Common myeloid progenitor, CD34-positive (primary cell): ENCODE measurements around the gene CYB561A3.

ENCODE experiments used
- CTCF ChIA-PET: fragments of 350-600 bp; sonication (Branson Sonifier 250); formaldehyde crosslinking; loops from one replicate; lab custom pipeline; 2021; ENCODE audit warnings: antibody characterized with exemption; lab: Charles Lee
- POLR2A ChIA-PET: fragments of 350-600 bp; sonication (Branson Sonifier 250); formaldehyde crosslinking; loops from one replicate; lab custom pipeline; 2021; ENCODE audit warnings: antibody characterized with exemption; lab: Charles Lee
- DNase-seq, 3 donors: peaks; one replicate each; pipeline versions ENCODE4 v3.0.0 to v3.0.0-alpha.2; 2013
- H3K27ac ChIP-seq, 2 experiments: 1 replicate in 1 of 2; 2 replicates in 1 of 2; pipeline ENCODE4 v1.7.0; 2013; ENCODE audit warnings: inconsistent platforms in 2 of 2, low read length in 2 of 2, mild to moderate bottlenecking in 2 of 2, low read depth in 1 of 2, moderate library complexity in 1 of 2; ENCODE audit not compliant: severe bottlenecking in 2 of 2, insufficient read depth in 1 of 2, poor library complexity in 1 of 2
- H3K27me3 ChIP-seq, 5 experiments: replicated peaks in 2 of 5; 1 replicate in 3 of 5; 2 replicates in 2 of 5; pipeline versions ENCODE4 v1.6.1 to v1.7.0; 2013; ENCODE audit warnings: low read length in 4 of 5, mild to moderate bottlenecking in 2 of 5, moderate library complexity in 2 of 5, inconsistent platforms in 1 of 5; ENCODE audit not compliant: insufficient read depth in 5 of 5, control insufficient read depth in 4 of 5
- H3K36me3 ChIP-seq, 4 experiments: 1 replicate in 2 of 4; 2 replicates in 2 of 4; pipeline versions ENCODE4 v1.6.1 to v1.7.0; 2013; ENCODE audit warnings: low read length in 3 of 4, control low read depth in 1 of 4, mild to moderate bottlenecking in 1 of 4; ENCODE audit not compliant: control insufficient read depth in 4 of 4, insufficient read depth in 4 of 4
- H3K4me1 ChIP-seq, 4 experiments: 1 replicate in 3 of 4; 2 replicates in 1 of 4; pipeline versions ENCODE4 v1.6.1 to v1.7.1; 2013; ENCODE audit warnings: low read length in 3 of 4, mild to moderate bottlenecking in 3 of 4, control low read depth in 1 of 4, inconsistent platforms in 1 of 4, moderate library complexity in 1 of 4; ENCODE audit not compliant: control insufficient read depth in 4 of 4, insufficient read depth in 4 of 4; ENCODE audit errors: control extremely low read depth in 1 of 4
- H3K4me3 ChIP-seq, 7 experiments: 1 replicate in 4 of 7; 2 replicates in 3 of 7; pipeline versions ENCODE4 v1.5.1 to v1.7.0; 2013; ENCODE audit warnings: mild to moderate bottlenecking in 7 of 7, low read length in 6 of 7, moderate library complexity in 6 of 7, inconsistent platforms in 2 of 7, low read depth in 2 of 7, control low read depth in 1 of 7; ENCODE audit not compliant: insufficient read depth in 4 of 7, control insufficient read depth in 1 of 7; ENCODE audit errors: extremely low read depth in 1 of 7
- H3K9me3 ChIP-seq, 5 experiments: 1 replicate in 4 of 5; 2 replicates in 1 of 5; pipeline versions ENCODE4 v1.6.1 to v1.7.1; 2013; ENCODE audit warnings: low read length in 4 of 5, mild to moderate bottlenecking in 2 of 5, inconsistent platforms in 1 of 5, low read depth in 1 of 5, moderate library complexity in 1 of 5; ENCODE audit not compliant: control insufficient read depth in 4 of 5, insufficient read depth in 2 of 5; ENCODE audit errors: control extremely low read depth in 1 of 5
- WGBS: methylation state at CpG from one replicate; pipeline ENCODE4 v1.1.5; 2013; ENCODE audit not compliant: insufficient coverage; 5-methylcytosine and 5-hydroxymethylcytosine counted together

The CYB561A3 gene

GRCh38 chr11:61334434-61335354 is 27.0 kb downstream of the CYB561A3 start:
- ChIA-PET CTCF (interaction anchor here (1.0 to 10.5 kb wide), 7 partner anchors 24 to 104 kb away, joined by 3 to 341 read pairs (median 10); partner anchors contain the start of genes CYB561A3, TMEM138, TMEM216 and VWCE), POLR2A (no interaction called here)
- 96% methylated on average over 13 of the region's 16 CpGs for WGBS
- Histone ChIP-seq H3K4me1 (peaks cover 4 to 50% (median 31%) of the 10 kb centered on the region in 4 experiments), H3K27ac (peak overlapping the region in 1 of 2 experiments; percentile 39), H3K4me3 (no peak overlapping the region), H3K9me3 (no peaks in the 10 kb centered on the region), H3K27me3 (no peaks in the 10 kb centered on the region), H3K36me3 (peaks cover 0 to 20% (median 16%) of the 10 kb centered on the region in 4 experiments)
- DNase-seq, result no peak

- CTCF ChIA-PET, result interaction anchor here (1.0 to 10.5 kb wide), 6 partner anchors 25 to 68 kb away, joined by 4 to 341 read pairs (median 16); partner anchors contain the start of genes CYB561A3, TMEM138, TMEM216 and VWCE
- Histone ChIP-seq H3K27me3 (no peaks in the 10 kb centered on the region), H3K9me3 (no peaks in the 10 kb centered on the region), H3K4me3 (peak overlapping the region; percentile 69 to 94 (median 85)), H3K27ac (peak overlapping the region; percentile 93 to 97), H3K36me3 (peaks cover 7 to 26% (median 16%) of the 10 kb centered on the region in 4 experiments), H3K4me1 (peaks cover 4 to 50% (median 31%) of the 10 kb centered on the region in 4 experiments)
- DNase-seq, result peak; percentile 32 to 77 (median 66)
- 27% methylated on average over 10 of the region's 19 CpGs for WGBS
- POLR2A ChIA-PET, result interaction anchor here (1.0 kb wide), 1 partner anchor 48 kb away, joined by 4 read pairs; no protein-coding TSS in a partner anchor
Observed at GRCh38 chr11:61333550-61334433, 27.9 kb downstream of the CYB561A3 start.

DNA sequence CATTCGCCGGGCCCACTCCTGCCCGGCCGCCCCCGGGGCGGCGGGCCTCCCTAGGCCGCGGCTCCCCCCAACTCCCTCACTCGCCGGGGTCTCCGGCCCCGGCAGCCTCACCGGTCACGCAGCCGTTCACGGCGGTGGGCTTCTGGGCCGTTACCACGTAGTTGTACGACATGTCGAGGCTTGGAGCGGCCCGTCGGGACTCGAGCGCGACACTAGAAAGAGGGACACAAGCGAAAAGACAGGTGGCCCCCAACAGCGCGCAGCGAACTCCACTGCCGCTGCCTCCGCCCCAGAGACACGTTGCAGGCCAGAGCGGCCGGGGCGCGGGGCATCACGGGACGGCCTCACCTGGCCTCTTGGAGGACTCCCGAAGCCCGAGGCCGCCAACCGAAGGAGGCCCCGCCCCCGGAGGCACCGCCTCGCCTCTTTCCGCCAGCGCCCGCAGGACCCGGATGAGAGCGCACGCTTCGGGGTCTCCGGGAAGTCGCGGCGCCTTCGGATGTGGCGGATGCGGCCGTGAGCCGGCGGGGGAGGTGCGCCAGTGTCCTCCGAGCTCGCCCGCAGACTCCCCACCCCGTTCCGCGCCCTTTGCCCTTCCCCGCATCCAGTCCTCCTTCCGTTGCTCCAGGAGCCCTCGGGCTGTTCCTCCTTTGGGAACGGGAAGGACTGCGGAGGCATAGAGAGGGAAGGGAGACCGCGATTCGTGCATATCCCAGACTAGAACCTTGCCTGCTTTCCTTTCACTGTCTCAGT is 28.7 kb downstream of the CYB561A3 start, which contains the start of the genes DDB1 and TKFC:
DDB1 (minus strand) TSS at position 309 of the 753 bp plus-strand sequence; CDS start at position 172, 137 bp downstream.
TKFC (plus strand) TSS at position 432 of the 753 bp plus-strand sequence. CDS start 1,501 bp downstream, outside the sequence.
- under 1% methylated on average over 68 of the region's 81 CpGs for WGBS
- CTCF ChIA-PET, result interaction anchor here (1.0 to 10.5 kb wide), 5 partner anchors 26 to 69 kb away, joined by 4 to 341 read pairs (median 21); partner anchors contain the start of genes CYB561A3, TMEM138 and TMEM216
- POLR2A ChIA-PET, result interaction anchor here (1.0 kb wide), 1 partner anchor 49 kb away, joined by 4 read pairs; no protein-coding TSS in a partner anchor

DNA sequence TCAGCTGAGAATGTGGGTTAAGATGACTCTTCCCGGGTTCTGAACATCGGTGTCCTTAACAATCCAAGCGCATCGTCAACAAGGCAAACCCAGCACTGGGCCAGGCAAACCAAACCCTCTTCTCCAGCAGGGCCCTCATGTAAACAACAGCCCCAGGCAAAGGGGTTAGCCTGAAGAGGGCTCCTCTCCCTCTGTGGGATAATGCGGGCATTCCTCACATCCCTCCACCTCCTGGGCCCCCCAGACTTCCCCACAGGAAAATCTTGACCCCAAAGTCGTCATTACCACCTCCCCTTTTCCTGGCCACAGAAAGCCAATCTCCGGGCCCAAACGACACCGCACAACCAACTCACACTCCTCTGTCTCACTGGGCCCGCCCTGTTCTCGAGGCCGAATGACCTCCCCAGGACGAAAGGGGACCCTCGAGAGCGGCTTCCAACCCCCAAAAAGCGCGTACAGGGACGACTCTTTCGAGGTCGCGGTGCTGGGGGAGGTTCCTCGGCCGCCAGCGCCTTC is 29.3 kb downstream of the CYB561A3 start:
- peaks cover 4 to 50% (median 31%) of the 10 kb centered on the region in 4 experiments for H3K4me1 ChIP-seq
- WGBS, result 2% methylated on average over 19 of the region's 24 CpGs
- POLR2A ChIA-PET, result no interaction called here
- peak overlapping the region; percentile 75 to 94 (median 85) for H3K4me3 ChIP-seq
- CTCF ChIA-PET, result interaction anchor here (3.5 kb wide), 1 partner anchor 54 kb away, joined by 25 read pairs; no protein-coding TSS in a partner anchor
- H3K27ac ChIP-seq, result peak overlapping the region; percentile 93 to 97
- H3K36me3 ChIP-seq, result peaks cover 5 to 30% (median 18%) of the 10 kb centered on the region in 4 experiments
- DNase-seq, result peak; percentile 19 to 48 (median 34)
- H3K9me3 ChIP-seq, result no peaks in the 10 kb centered on the region
- H3K27me3 ChIP-seq, result no peaks in the 10 kb centered on the region

More for the DNA sequence above, 28.7 kb downstream of the CYB561A3 start, which contains the start of the genes DDB1 and TKFC:
- peak; percentile 93 to 97 (median 97) for DNase-seq
- H3K36me3 ChIP-seq, result peaks cover 7 to 24% (median 15%) of the 10 kb centered on the region in 4 experiments
- no peaks in the 10 kb centered on the region for H3K27me3 ChIP-seq
- no peaks in the 10 kb centered on the region for H3K9me3 ChIP-seq
- H3K27ac ChIP-seq, result peak within 1 kb of the TSS; percentile 93 to 97
- peak within 1 kb of the TSS; percentile 75 to 94 (median 85) for H3K4me3 ChIP-seq
- peaks cover 4 to 50% (median 31%) of the 10 kb centered on the region in 4 experiments for H3K4me1 ChIP-seq

DNA sequence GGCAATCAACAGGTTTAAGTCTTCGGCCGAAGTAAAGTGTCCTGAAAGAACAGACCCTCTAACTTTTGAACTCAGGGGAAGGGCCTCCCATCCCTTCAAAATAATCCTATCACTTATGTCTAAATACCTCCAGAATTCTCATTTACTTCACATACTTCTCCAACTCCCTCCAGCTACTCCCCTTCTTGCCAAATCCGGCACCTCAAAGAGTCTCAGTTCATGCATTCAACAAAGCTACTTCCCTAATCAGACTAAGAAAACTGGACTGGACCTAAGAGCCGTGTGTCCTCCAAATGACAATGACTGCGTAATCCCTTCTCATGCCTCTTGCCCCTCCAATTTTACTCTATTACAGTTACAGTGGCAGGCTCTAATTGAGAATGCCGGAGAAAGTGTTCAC is 30.0 kb downstream of the CYB561A3 start:
- WGBS, result 74% methylated on average over 6 of the region's 6 CpGs
- POLR2A ChIA-PET, result no interaction called here
- no peaks in the 10 kb centered on the region for H3K27me3 ChIP-seq
- peak overlapping the region in 6 of 7 experiments; percentile 25 to 94 (median 88) for H3K4me3 ChIP-seq
- CTCF ChIA-PET, result interaction anchor here (0.9 to 3.5 kb wide), 2 partner anchors 54 to 62 kb away, joined by 3 to 25 read pairs; no protein-coding TSS in a partner anchor
- H3K4me1 ChIP-seq, result peaks cover 4 to 49% (median 31%) of the 10 kb centered on the region in 4 experiments
- H3K9me3 ChIP-seq, result no peaks in the 10 kb centered on the region
- H3K36me3 ChIP-seq, result peaks cover 8 to 36% (median 21%) of the 10 kb centered on the region in 4 experiments
- DNase-seq, result peak in 2 of 3 donors; percentile 19 to 20
- peak overlapping the region; percentile 93 to 97 for H3K27ac ChIP-seq
